IPS-NIHi11 (cell line): ENCODE measurements around the gene ASTL.

Experiments
- DNase-seq: peaks from one replicate; pipeline ENCODE4 v3.0.0; 2012; ENCODE audit warnings: mixed read lengths, low spot score

The ASTL gene

DNA sequence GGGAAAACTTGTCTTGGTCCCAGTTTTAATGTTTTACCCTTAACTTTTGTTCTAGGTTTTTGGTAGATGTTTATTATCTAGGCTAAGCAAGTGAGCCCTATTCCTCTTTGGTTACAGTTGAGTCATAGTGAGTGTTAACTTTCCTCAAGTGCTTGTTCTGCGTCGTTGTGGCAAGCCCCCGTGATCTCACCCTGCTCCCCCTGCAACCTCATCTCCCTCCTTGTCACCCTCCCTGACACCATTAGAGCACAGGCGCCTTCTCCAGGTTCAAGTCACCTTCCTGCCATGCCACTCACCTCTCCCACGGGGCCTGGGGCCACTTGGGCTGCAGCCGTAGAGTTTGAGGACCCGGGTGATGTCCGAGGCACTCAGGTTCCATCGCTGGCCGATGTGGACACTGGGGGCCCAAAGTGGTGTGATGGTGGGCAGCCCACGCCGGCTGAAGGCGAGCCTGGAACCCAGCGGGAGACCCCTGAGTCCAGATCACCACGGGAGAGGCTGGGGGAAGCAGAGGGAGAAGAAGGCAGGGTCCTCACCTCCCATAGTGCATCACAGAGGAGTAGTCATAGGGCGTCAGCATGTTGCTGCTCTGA lies 8.7 kb downstream of the ASTL start:
- DNase-seq, result no peak

DNA sequence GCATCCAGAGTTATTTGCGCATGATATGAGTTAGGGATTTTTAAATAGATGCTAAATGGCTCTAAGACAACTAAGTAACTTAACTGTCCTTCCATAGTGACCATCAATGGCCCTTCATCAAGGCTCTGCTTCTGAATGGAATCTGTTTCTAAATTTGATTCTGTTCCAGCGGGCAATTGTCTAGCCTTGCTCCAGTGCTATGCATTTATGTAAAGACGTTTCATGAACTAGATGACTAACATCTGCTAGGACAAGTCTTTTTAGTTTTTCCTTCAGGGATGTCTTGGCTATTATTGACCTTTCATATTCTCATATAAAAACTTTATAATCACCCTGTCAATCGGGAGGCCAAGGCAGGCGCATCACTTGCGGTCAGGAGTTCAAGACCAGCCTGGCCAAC lies 9.8 kb downstream of the ASTL start:
- no peak for DNase-seq

DNA sequence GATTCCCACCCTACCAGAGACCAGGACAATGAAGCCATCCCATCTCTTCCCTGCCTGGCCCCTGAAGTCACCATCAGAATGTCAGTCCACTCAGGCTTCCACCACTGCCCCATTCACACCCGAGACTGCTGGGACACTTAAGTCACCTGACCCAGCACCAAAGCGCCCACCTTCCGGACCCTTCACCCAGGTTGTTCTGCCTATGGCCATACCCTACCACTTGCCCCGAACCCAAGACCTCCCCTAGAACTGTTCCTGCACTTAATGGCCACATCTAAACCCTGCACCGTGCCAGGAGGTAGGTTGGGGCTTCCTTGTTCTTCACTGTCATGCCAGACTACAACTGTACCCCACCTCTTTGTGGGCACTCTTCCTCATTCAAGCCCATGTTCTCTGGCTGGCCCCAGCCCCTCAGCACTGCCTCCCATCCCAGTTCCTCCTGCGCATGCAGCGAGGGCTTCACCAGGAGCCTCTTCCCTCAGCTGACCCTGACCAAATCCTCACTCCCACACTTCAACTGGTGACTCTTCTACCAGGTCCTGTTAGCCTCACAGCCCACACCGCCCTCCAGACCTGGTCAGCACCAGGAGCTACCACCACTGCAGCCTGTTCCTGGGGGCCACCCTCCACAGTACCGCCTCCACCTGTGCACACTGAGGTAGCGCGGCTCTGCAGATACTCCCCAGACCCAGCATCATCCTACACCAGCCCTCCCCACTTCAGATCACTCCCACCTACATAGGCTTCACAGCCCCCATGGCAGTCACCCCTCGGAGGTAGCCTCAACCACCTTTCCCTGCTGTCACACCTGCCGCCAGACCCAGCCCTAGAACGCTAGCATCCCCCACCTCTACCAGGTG lies 13.7 kb downstream of the ASTL start:
- no peak for DNase-seq

DNA sequence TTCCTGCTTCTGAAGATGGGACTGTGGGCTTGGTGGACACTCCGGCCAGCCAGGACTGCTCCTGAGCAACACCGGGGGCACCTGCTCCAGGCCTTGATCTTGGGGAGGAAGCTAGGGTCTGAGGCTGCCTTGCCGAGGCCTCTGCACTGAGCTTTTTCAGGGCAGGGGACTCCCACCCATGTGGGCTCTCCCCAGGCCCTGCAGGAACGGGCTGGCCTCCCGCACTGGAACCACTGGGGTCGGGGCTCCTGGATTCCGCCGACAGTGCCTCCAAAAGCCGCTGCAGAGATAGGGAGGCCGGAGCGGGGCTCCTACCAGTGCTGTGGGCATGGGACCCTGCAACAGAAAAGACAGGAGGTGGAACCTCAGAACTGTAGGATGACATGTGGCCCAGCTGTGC lies 14.4 kb downstream of the ASTL start:
- no peak for DNase-seq

DNA sequence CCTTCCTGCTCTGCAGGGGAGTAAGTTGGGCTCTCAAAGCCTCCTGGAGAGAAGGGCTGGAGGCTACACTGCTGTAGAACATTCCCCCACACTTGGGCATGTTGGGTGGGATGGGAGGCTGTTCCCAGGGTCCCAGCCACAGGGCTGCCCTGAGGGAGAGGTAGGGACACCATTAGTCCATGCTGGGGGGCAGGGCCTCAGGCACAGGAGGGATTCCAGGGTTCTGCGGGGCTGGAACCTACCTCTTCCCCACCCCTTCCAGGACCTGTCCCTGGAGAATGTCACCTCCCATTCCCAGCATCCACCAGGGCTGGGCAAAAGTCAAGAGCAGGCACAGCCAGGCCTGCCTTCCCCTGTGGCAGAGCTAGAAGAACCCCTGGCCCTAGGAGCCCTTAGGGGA lies 15.0 kb downstream of the ASTL start:
- DNase-seq, result no peak

DNA sequence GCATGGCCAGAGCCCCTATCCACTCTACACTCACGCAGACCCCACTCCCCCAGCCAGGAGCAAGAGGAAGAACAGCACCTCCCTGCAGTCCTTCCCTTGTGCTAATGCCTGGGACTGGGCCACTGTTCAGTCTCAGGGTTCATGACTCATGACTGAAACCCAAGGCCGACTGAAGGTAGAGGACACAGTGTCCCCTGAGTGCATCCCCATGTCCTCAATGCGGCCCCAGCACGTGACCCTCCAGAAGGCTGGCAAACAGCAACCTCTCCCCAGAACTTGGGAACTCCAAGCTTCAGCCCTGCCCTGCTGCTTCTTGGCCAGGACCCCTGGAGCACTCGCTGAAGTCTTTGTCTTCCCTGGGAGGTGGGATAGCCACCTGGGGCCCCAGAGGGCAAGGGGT lies 15.9 kb downstream of the ASTL start:
- DNase-seq, result no peak

DNA sequence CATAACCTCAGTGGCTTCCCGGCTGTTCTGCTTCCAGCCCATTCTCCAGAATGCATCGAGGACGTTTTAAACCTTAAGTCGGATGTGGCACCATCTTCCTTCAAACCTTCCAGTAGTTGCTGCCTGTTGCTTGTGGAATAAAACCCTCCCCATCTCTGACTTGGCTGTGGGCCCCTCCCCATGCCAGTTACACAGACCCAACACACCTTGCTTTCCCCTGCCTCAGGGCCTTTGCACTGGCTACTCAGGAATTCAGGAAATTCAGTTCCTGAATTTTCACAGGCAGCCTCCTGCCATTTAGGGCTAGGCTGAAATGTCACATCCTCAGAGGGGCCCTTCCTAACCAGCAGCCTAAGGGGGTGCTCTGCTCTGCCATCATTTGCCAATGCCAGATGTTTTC lies 16.9 kb downstream of the ASTL start:
- no peak for DNase-seq

DNA sequence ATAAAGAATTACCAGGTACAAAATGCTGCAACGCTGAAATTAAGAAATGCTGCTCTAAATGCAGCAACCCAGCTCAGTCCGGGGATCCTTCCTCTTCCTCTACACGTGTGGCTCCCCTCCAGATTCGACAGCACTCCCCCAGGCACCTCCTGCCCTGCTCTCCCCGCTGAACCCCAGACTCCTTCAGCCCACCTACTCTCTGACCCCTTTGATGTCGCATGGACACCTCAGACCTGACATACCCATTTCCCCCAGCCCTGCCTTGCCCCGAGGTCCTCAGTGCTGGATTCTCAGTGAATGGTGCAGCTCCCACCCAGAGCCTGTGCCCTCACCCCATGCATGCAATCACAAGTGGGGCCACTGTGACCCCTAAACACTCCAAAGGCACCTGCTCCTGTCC lies 17.3 kb downstream of the ASTL start:
- no peak for DNase-seq

DNA sequence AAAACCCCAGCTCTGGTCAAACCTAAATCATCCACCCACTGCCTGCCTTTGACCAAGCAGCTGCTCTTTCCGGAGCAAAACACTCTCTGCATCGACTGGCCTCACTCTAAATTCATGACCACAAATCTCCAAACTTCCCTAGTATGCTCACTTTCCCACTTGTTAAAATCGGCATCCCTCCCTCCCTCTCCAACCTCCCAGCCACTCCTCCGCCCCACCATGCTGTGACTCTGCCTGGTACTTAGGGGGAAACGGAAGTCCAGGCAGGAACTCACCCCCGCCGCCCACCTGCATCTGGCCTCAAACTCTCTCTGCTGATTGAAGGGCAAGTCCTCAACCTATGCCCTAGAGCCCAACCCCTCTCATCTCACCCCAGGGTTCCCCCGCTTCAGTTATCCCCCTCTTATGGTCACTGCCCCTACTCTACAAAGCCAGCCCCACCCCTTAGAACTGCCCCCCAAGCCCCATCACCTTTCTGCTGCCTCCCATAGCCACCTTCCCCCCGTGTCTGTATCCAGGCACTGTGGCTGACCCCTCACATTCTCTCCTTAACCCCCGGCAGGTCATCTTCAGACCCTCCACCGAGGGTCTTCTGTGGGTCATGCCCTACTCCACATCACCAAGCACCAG lies 18.1 kb downstream of the ASTL start:
- peak; percentile 48 for DNase-seq

DNA sequence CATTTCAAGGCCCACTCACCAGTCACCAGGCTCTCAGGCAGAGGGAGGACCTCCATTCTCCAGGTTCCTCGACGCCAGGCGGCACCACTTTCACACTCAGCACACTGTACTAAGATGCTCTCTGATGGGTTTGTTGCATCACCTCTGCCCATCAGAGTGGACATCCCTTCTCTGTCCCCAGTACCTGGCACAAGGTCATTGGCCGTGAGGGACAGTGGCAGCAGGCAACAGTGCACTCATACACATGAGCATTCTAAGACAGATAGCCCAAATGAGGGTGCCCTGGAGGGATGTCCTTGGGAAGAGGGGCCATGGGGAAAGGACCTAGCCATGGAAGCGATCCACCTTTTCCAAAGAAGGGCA lies 18.9 kb downstream of the ASTL start:
- no peak for DNase-seq

DNA sequence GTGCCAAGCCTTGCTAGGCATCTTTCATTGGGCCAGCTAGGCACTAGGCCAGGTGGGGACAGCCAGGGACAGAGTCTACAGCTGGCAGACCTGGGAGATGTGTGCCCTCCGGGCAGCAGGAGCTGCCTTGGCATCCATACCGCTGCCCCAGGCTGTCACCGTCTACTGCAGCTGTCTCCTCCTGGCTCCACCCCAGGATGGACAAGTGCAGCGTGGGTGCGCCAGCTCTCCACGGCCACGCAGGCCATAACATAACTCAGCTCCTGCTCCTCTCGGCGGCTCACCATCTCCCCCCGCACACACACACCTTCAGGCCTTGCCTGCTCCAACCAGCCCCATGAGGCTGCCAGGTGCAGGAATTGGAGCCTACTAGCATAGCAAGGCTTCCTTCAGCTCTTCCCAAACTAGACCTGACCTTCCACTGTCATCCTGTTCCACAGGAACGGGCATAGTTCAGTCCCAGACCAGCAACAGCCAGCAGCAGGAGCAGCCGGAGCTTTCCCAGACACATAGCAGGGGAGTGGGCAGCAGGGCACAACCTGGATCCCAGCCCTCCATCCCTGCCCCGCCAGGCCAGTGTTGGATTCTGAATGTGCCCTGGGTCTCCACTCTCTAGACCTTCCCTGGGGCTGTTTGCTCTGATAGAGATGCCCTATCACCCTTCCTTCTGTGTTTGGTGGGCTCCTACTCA lies 19.5 kb downstream of the ASTL start:
- no peak for DNase-seq

DNA sequence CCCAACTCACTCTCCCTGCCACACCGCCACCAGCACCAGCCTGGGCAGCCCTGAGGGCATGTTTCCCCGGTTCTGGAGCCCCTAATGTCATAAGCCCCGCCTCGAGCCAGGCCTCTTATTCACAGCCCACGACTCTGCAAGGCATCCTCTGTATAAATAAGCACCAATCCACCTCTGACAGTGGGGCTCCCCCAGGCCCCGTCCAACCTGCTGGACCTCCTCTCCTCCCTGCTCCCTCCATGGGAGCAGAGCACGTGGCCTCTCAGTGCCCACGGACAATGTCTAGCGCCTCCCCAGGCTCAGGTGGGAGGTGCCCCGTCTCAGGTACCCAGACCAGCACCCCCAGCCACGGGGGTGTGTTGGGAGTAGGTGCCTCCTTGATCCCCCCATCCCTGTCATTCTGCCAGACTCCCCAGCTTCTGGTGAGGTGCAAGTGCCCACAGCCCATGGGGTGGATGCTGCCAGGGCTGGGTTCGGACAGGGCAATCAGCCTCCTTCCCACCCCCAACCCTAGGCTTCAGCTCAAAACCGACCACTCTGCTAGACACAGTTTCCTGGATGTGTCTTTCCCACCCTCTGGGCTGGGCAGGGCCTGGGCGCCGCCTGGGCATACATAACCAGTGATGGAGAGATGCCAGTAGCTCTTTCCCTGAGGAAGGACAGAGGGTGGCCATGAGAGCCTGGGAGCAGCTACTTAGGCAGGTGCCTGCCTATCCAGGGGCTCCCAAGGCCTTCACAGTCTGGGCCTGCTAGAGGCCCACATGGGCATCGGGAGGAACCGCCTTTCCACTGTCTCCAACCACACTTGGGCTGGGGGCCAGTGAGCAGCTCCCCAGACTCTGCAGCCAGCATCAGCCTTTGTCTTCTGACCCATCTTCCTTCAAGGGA lies 20.4 kb downstream of the ASTL start:
- peak; percentile 79 for DNase-seq

DNA sequence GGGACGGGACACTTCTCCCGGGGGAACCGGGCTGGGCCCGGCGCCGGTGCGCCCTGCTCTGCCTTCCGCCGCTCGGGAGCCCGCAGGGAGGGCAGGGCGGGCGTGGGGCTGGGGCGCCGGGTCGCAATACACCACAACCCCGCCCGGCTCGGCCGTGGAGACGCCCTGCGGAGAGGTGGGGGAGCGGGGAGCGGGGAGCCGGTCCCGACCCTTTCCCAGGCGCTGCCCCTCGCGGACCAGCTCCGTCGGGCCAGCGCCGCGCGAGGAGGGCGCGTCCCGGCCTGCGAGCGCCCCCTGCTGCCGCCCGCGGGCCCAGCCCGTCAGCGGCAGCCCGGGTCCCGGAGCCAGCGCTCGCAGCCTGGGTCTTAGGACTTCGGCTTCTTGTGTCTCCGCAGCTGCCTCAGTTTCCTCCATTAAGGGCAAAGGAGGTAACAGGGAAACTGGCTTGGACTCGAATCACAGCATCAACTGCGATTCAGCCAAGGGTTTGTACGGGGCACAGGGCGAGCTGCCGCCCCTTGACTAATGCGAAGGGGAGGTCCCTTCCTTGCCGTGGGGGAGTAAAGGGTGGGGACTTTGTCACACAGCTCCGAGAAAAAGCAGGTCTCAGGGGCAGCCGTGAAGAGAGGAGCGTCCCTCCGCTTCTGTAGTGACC lies 21.3 kb downstream of the ASTL start:
- peak; percentile 99 for DNase-seq

DNA sequence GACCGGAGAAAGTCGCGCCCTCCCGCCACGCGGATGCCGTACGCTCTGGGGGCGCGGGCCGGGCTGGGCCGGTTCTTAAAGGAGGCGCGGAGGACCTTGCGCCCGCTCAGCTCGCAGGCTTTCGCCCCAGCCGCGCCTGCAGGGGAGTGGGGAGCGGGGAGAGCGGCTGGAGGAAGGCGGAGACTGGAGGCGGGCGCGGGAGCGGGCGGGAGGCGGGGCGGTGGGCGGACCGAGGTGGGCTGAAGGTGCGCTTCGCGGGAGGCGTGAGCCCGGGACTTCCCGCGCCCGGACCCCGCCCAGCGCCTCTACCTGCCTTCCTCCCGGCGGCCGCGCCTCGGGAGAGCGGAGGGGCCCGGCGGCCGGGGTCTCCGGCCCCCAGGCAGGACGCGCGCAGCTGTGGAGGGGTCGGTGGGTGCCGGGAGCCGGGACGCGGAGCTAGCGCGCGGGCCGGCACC lies 21.9 kb downstream of the ASTL start, which contains the start of gene ADRA2B:
Gene ADRA2B, minus strand, starts transcription at position 148 of the 455 bp plus-strand sequence. CDS start 422 bp downstream, outside the sequence.
- DNase-seq, result peak; percentile 95

DNA sequence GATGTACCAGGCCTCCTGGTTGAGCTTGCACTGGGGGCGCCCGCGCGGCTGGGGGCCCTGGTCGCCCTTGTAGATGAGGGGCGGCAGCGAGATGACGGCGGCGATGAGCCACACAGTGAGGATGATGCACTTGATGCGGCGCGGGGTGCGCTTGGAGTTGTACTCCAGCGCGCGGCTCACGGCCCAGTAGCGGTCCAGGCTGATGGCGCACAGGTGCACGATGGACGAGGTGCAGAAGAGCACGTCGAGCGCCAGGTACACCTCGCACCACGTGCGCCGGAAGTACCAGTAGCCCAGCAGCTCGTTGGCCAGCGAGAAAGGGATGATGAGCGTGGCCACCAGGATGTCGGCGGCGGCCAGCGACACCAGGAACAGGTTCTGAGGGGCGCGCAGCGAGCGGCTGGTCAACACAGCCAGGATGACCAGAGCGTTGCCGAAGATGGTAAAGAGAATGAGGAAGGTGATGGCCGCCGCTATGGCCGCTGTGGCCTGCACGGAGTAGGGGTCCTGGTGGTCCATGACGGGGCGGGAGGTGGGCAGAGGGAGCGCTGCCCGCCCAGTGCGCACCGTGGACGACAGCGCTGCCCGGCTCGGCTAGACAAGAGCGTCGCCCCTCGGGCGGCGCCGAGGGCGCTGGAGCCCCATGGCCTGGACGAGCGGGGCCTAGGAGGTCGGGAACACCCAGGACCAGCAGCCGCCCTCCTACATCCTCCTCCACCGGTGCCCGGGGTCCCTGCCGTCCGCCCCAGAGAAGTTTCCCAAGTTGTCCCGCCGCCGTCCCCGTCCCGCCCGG lies 22.5 kb downstream of the ASTL start:
- no peak for DNase-seq

DNA sequence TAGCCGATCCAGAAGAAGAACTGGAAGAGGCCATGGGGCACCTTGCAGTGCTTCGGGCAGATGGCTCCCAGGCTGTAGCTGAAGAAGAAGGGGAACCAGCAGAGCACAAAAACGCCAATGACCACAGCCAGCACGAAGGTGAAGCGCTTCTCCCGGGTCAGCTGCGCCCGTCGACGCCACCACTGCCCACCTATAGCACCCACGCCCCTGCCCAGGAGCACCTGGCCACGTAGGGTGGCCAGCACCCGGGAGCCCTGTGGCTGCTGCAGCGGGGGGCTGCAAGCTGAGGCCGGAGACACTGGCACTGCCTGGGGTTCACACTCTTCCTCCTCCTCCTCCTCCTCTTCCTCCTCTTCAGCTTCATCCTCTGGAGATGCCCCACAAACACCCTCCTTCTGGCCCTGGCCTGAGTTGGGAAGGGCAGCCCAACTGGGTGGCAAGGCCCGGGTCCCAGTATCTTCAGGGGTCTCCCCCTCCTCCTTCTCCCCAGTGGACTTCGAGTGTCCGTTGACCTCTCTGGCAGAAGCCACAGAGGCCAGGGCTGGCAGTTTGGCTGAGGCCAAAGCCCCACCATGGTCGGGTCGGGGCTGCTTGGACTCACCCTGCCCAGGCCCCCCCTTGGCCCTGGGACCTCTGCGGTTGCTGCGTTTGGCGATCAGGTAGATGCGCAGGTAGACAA lies 23.3 kb downstream of the ASTL start:
- DNase-seq, result no peak

DNA sequence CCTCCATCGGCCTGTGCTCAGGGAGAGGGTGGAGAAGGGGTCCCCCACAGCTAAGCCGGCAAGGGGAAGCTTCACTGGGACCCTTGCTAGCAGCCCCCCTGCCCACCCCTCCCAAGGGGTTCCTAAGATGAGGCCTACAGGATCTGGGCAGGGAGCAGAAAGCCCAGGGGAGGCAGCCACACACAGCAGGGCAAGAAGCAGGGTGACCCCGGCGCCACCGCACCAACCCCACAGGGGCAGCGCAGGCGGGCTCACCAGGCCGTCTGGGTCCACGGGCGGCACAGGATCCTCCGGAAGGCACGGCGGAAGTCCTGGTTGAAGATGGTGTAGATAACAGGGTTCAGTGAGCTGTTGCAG lies 23.8 kb downstream of the ASTL start:
- DNase-seq, result no peak

DNA sequence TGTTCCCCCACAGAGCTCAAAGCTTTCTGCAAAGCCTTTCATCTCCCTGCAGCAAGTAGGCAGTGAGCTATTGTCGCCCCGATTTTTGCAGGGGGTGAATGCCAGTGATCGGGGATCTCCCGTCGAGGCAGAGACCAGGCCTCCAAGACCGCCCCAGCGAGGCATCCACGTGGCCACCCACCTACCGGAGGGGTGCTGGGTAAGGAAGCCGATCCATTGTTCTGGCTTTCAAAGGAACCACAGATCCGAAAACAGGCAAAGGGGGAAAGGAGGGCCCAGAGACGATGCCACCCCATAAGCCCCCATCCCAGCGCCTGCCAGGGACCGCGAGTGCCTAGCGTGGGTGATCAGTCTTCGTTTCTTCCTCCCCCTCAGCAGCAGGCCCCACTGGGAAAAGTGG lies 24.4 kb downstream of the ASTL start:
- no peak for DNase-seq

DNA sequence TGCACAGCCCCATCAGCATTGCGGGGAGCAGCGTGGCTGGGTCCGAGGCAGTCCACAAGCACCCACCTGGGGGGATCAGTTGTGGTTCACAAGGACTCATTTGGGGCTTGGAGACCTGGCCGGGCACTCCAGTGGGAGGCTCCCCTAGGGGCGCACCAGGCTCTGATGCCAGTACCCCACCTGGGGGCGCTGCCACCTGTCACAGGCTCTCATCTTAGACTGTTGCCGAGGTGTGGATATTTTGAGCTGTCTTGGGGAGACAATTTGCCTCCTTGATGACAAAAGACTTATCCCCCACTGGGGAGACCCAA lies 25.0 kb downstream of the ASTL start:
- peak; percentile 57 for DNase-seq
